DND-41 (cell line): ENCODE data around the gene RIOK3.
A peak's percentile ranks its signal among the peaks of the same experiment; 100 is the strongest.

Source experiments
- ATAC-seq: fragments of 200-7000 bp; cut with Tn5 transposase; 3 replicates; pipeline ENCODE4 v1.9.1; 2021; ENCODE audit warnings: low read depth; ENCODE audit not compliant: insufficient read depth
- DNase-seq: peaks from one replicate; pipeline ENCODE4 v3.0.0-alpha.2; 2020
- H2AFZ ChIP-seq: 2 replicates; pipeline ENCODE4 v1.6.0; 2012; ENCODE audit warnings: low read depth, low read length
- H3K27ac ChIP-seq: 2 replicates; pipeline ENCODE4 v1.5.1; 2012; ENCODE audit warnings: low read length, inconsistent platforms
- H3K27me3 ChIP-seq: fragments of 200-600 bp; sonication (generic); 2 replicates; pipeline ENCODE4 v1.6.0; 2012; ENCODE audit warnings: low read length, mild to moderate bottlenecking, inconsistent platforms; ENCODE audit not compliant: insufficient read depth, poor library complexity
- H3K36me3 ChIP-seq: 2 replicates; pipeline ENCODE4 v1.5.1; 2012; ENCODE audit warnings: low read length, inconsistent platforms; ENCODE audit not compliant: insufficient read depth
- H3K4me1 ChIP-seq: 2 replicates; pipeline ENCODE4 v1.5.1; 2012; ENCODE audit warnings: mild to moderate bottlenecking, low read length; ENCODE audit not compliant: insufficient read depth
- H3K4me2 ChIP-seq: 2 replicates; pipeline ENCODE4 v1.6.0; 2012; ENCODE audit warnings: mild to moderate bottlenecking, moderate library complexity, low read length, inconsistent platforms; ENCODE audit not compliant: insufficient read depth
- H3K4me3 ChIP-seq, 2 experiments: fragments of 200-600 bp in 1 of 2; shearing (Covaris generic) in 1 of 2; 2 replicates each; pipeline ENCODE4 v1.5.1; 2012 to 2016; ENCODE audit warnings: inconsistent platforms in 2 of 2, low read length in 2 of 2, mild to moderate bottlenecking in 2 of 2, low read depth in 1 of 2, moderate library complexity in 1 of 2
- H3K79me2 ChIP-seq: 2 replicates; pipeline ENCODE4 v1.6.0; 2012; ENCODE audit warnings: low read length, inconsistent platforms; ENCODE audit not compliant: insufficient read depth
- H3K9ac ChIP-seq: 2 replicates; pipeline ENCODE4 v1.6.0; 2012; ENCODE audit warnings: low read depth, mild to moderate bottlenecking, inconsistent platforms, low read length, moderate library complexity
- H3K9me3 ChIP-seq: 2 replicates; pipeline ENCODE4 v1.5.1; 2012; ENCODE audit warnings: low read length, moderate library complexity, mild to moderate bottlenecking, inconsistent platforms; ENCODE audit not compliant: insufficient read depth, severe bottlenecking
- H4K20me1 ChIP-seq: 2 replicates; pipeline ENCODE4 v1.6.0; 2012; ENCODE audit warnings: low read length; ENCODE audit not compliant: insufficient read depth
- CTCF ChIP-seq: IDR thresholded peaks from 2 replicates; pipeline ENCODE4 v1.5.1; 2012; ENCODE audit warnings: borderline replicate concordance, low read length, moderate library complexity, mild to moderate bottlenecking; ENCODE audit not compliant: poor library complexity, severe bottlenecking; ENCODE audit errors: extremely low read depth
- EZH2 ChIP-seq: IDR thresholded peaks from 3 replicates; pipeline ENCODE4 v1.6.1; 2012; ENCODE audit warnings: borderline replicate concordance, low read depth, mild to moderate bottlenecking, moderate library complexity, low read length, inconsistent platforms; ENCODE audit not compliant: severe bottlenecking

Gene RIOK3

DNA sequence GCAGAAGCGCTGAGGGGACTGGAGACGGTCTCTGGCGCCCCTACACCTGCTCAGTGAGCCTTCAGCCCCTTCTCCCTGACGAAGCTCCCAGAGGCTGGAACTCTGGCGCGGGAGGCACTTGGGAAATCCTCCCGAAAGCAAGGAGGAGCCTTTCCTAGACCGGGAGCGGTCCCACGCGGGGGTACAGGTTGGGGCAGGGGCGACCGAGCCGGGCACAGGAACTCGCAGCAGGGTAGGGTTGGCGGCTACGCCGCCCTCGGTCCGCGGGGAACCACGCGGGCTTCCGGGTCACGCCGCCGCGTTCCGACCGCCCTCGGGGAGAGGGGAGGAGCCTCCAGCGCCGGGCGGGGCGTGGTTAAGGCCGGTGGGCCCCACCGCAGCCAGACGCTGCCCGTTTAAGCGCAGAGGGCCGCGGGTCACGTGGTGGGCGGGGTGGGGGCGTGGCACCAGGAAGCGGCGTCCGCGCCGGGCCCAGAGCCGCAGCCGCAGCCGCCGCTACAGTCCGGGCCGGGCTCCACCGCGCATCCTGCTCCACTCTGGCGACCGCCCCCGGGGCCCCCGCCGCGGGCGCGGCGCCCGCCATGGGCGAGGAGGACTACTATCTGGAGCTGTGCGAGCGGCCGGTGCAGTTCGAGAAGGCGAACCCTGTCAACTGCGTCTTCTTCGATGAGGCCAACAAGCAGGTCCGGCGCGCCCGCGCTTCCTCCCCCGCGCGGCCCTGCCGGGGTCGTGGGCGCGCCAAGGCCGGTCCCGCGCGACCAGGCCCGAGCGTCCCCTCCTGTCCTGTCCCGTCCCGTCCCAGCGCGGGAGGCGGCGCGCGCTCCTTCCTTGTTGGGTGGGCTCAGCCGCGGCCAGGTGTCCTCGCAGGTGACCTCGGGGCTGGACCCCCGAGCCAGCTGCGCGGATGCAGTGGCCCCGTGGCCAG, 50.2 kb downstream of the RIOK3 start, which contains the start of gene RMC1:
Gene RMC1, plus strand, starts transcription at position 474 of the 925 bp plus-strand sequence. Its CDS starts 108 bp downstream, at position 582.
- Histone ChIP-seq H2AFZ (peak within 1 kb of the TSS; percentile 99), H3K27ac (peak within 1 kb of the TSS; percentile 96), H3K4me1 (peaks cover 46% of the 10 kb centered on the region), H3K79me2 (peaks cover 42% of the 10 kb centered on the region), H4K20me1 (peaks cover 9% of the 10 kb centered on the region; the same call in 1 of the 2 replicates), H3K9ac (peak within 1 kb of the TSS; percentile 95), H3K36me3 (peaks cover 27% of the 10 kb centered on the region), H3K4me2 (peak within 1 kb of the TSS; percentile 90), H3K27me3 (no peaks in the 10 kb centered on the region), H3K9me3 (no peaks in the 10 kb centered on the region), H3K4me3 (peak within 1 kb of the TSS; percentile 82 to 83)
- TF ChIP-seq CTCF (peak; percentile 45), EZH2 (no peak)
- ATAC-seq (peak; percentile 87), DNase-seq (peak; percentile 97)

DNA sequence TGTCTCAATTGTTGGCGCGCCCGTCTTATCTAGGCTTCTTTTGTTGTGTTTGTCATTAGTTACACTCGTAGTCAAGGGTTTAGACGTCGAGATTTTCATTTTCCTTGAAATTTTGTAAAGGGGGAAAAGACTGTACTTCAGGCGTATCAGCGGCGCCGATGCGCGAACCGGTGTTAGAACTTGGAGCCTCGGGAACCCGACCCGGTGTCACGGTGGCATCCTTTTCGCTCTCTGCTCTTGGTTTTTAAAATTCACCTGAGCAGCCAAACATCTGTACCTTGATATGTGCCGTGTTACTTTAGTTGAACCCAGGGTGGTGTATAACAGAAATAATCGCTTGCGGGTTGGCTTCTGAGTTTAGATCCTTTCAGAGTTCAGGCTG, 50.9 kb downstream of the RIOK3 start:
- H3K9ac ChIP-seq = peak overlapping the region; percentile 95
- H3K36me3 ChIP-seq = peaks cover 33% of the 10 kb centered on the region
- ATAC-seq (no peak), DNase-seq (no peak)
- H4K20me1 ChIP-seq = peaks cover 9% of the 10 kb centered on the region; the same call in 1 of the 2 replicates
- H3K27me3 ChIP-seq = no peaks in the 10 kb centered on the region
- peak overlapping the region; percentile 90 for H3K4me2 ChIP-seq
- no peaks in the 10 kb centered on the region for H3K9me3 ChIP-seq
- H3K79me2 ChIP-seq = peaks cover 42% of the 10 kb centered on the region
- TF ChIP-seq EZH2 (no peak), CTCF (no peak)
- peak overlapping the region; percentile 82 to 83 for H3K4me3 ChIP-seq
- H3K27ac ChIP-seq = peak overlapping the region; percentile 62
- peaks cover 42% of the 10 kb centered on the region for H3K4me1 ChIP-seq
- H2AFZ ChIP-seq = peak overlapping the region; percentile 78

- peaks cover 39% of the 10 kb centered on the region for H3K4me1 ChIP-seq
- peak overlapping the region; percentile 90 for H3K4me2 ChIP-seq
- peaks cover 37% of the 10 kb centered on the region for H3K36me3 ChIP-seq
- H3K27me3 ChIP-seq = no peaks in the 10 kb centered on the region
- H3K27ac ChIP-seq = no peak overlapping the region
- ATAC-seq (no peak), DNase-seq (no peak)
- peak overlapping the region; percentile 95; the same call in 1 of the 2 replicates for H3K9ac ChIP-seq
- no peaks in the 10 kb centered on the region for H3K9me3 ChIP-seq
- H3K79me2 ChIP-seq = peaks cover 42% of the 10 kb centered on the region
- H4K20me1 ChIP-seq = peaks cover 9% of the 10 kb centered on the region; the same call in 1 of the 2 replicates
- H2AFZ ChIP-seq = no peak overlapping the region
- no peak for TF ChIP-seq EZH2
- TF ChIP-seq CTCF = no peak
- peak overlapping the region; percentile 82 to 83; a peak in 3 of 4 replicates for H3K4me3 ChIP-seq
Observed at GRCh38 chr18:23504720-23505119, 51.6 kb downstream of the RIOK3 start.
